Small intestine (tissue), 7 donors: ENCODE measurements around the gene LAMTOR1. TPM values are rescaled to one million over a fixed set of nuclear protein-coding genes. Genes with fewer than 3 reads are reported as not detected.

Experiments used
- DNase-seq, 2 donors: peaks; one replicate each; pipeline versions ENCODE4 v3.0.0 to v3.0.0-alpha.2; 2013
- FAIRE-seq: peaks from 2 replicates; lab custom pipeline; 2012; peaks lifted over from hg19 to GRCh38; lab: Jason Lieb, UNC
- H3K27ac ChIP-seq, 3 donors: one replicate each; pipeline ENCODE4 v1.5.1; 2013; ENCODE audit warnings: low read length in 2 of 3, mild to moderate bottlenecking in 2 of 3, control low read depth in 1 of 3, inconsistent platforms in 1 of 3, low read depth in 1 of 3, moderate library complexity in 1 of 3
- H3K27me3 ChIP-seq, 3 donors: one replicate each; pipeline ENCODE4 v1.6.1; 2013; ENCODE audit warnings: low read length in 3 of 3, inconsistent platforms in 1 of 3; ENCODE audit not compliant: control insufficient read depth in 3 of 3, insufficient read depth in 3 of 3
- H3K36me3 ChIP-seq, 3 donors: one replicate each; pipeline ENCODE4 v1.6.1; 2013; ENCODE audit warnings: low read length in 3 of 3, inconsistent platforms in 1 of 3, low read depth in 1 of 3, mild to moderate bottlenecking in 1 of 3, moderate library complexity in 1 of 3; ENCODE audit not compliant: control insufficient read depth in 3 of 3, insufficient read depth in 2 of 3
- H3K4me1 ChIP-seq, 3 donors: one replicate each; pipeline ENCODE4 v1.6.1; 2013; ENCODE audit warnings: low read length in 2 of 3, inconsistent platforms in 1 of 3, low read depth in 1 of 3, mild to moderate bottlenecking in 1 of 3, moderate library complexity in 1 of 3; ENCODE audit not compliant: control insufficient read depth in 3 of 3, insufficient read depth in 2 of 3
- H3K4me3 ChIP-seq, 3 donors: one replicate each; pipeline ENCODE4 v1.5.1; 2013; ENCODE audit warnings: low read length in 3 of 3, control low read depth in 1 of 3, inconsistent platforms in 1 of 3, low read depth in 1 of 3, mild to moderate bottlenecking in 1 of 3, moderate library complexity in 1 of 3
- H3K9me3 ChIP-seq, 2 donors: one replicate each; pipeline ENCODE4 v1.6.1; 2013; ENCODE audit warnings: low read depth in 1 of 2, low read length in 1 of 2; ENCODE audit not compliant: control insufficient read depth in 2 of 2, insufficient read depth in 1 of 2
- WGBS, 3 donors: extraction: QIAGEN DNeasy Blood & Tissue Kit; methylation state at CpG; one replicate each; pipeline ENCODE4 v1.1.7; 2013; 5-methylcytosine and 5-hydroxymethylcytosine counted together
- polyA plus RNA-seq, 4 donors: library from polyadenylated mRNA; stranded (reverse) in 3 of 4; unstranded in 1 of 4; fragments of 200-250 nt in 3 of 4; fragments of 120-200 nt in 1 of 4; gene quantifications; one replicate each; pipeline versions ENCODE4 v1.2.1 to v1.2.3, GENCODE V29; 2013
- donor health status: healthy with polysubstance abuse.
- donor health status: control.
- donor health status: control.
- donor health status: Bipolar disorder and iron deficiency.
- donor health status: healthy.

The LAMTOR1 gene
- polyA plus RNA-seq, 4 donors, result 118 to 149 (median 125) TPM

- peaks cover 3 to 14% (median 4%) of the 10 kb centered on the region in 3 donors for H3K4me1 ChIP-seq
- H3K27ac ChIP-seq, result peak overlapping the region; percentile 80 to 91 (median 87)
- WGBS, 3 donors, result 20 to 42% (median 28%) methylated on average over 4 of the region's 4 CpGs
- no peak for DNase-seq
- H3K36me3 ChIP-seq, result peaks cover 11 to 46% (median 17%) of the 10 kb centered on the region in 3 donors
- peaks cover 0 to 8% of the 10 kb centered on the region in 2 donors for H3K9me3 ChIP-seq
- peak overlapping the region; percentile 68 to 93 (median 79) for H3K4me3 ChIP-seq
- H3K27me3 ChIP-seq, result no peaks in the 10 kb centered on the region
- no peak for FAIRE-seq
Observed at GRCh38 chr11:72102162-72102561, 935 bp downstream of the LAMTOR1 start.

DNA sequence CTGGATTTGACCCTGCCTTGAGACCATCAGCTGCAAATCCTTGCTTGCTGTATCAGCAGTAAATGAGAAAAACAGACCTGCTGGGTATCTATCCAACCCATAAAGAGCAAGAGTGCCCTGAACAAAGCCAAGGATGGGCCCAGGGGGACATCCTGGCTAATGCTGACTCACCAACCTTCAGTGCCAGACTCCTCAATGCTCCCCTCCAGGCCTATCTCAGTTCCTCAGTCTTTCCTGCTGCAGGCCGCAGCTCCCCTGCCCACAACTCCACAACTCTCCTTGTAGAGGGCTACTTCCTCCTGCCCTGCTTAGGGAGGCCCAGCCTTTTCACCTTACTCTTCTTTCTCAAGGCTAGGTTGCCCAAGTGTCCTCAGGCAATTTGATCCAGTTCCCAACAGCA, 2.6 kb downstream of the LAMTOR1 start:
- Histone ChIP-seq H3K9me3 (peaks cover 0 to 8% of the 10 kb centered on the region in 2 donors), H3K36me3 (peaks cover 15 to 53% (median 20%) of the 10 kb centered on the region in 3 donors), H3K4me3 (no peak overlapping the region), H3K27ac (no peak overlapping the region), H3K4me1 (peaks cover 3 to 14% (median 4%) of the 10 kb centered on the region in 3 donors), H3K27me3 (no peaks in the 10 kb centered on the region)
- DNase-seq (no peak), FAIRE-seq (no peak)
- 81 to 92% (median 90%) methylated on average over 1 of the region's 1 CpG for WGBS, 3 donors

GRCh38 chr11:72100009-72100408, 3.1 kb downstream of the LAMTOR1 start:
- DNase-seq, result no peak
- H3K4me3 ChIP-seq, result no peak overlapping the region
- peaks cover 0 to 8% of the 10 kb centered on the region in 2 donors for H3K9me3 ChIP-seq
- H3K27ac ChIP-seq, result no peak overlapping the region
- H3K36me3 ChIP-seq, result peaks cover 15 to 56% (median 23%) of the 10 kb centered on the region in 3 donors
- 84 to 91% (median 84%) methylated on average over 3 of the region's 3 CpGs for WGBS, 3 donors
- H3K4me1 ChIP-seq, result peaks cover 3 to 14% (median 4%) of the 10 kb centered on the region in 3 donors
- no peak for FAIRE-seq
- H3K27me3 ChIP-seq, result no peaks in the 10 kb centered on the region

GRCh38 chr11:72098741-72099140, 4.4 kb downstream of the LAMTOR1 start:
- H3K4me3 ChIP-seq, result no peak overlapping the region
- FAIRE-seq, result no peak
- H3K27ac ChIP-seq, result no peak overlapping the region
- WGBS, 3 donors, result 92 to 98% (median 96%) methylated on average over 3 of the region's 3 CpGs
- H3K9me3 ChIP-seq, result peaks cover 0 to 3% of the 10 kb centered on the region in 2 donors
- H3K27me3 ChIP-seq, result no peaks in the 10 kb centered on the region
- DNase-seq, result no peak
- peaks cover 15 to 61% (median 26%) of the 10 kb centered on the region in 3 donors for H3K36me3 ChIP-seq
- H3K4me1 ChIP-seq, result peaks cover under 1 to 9% (median 4%) of the 10 kb centered on the region in 3 donors

DNA sequence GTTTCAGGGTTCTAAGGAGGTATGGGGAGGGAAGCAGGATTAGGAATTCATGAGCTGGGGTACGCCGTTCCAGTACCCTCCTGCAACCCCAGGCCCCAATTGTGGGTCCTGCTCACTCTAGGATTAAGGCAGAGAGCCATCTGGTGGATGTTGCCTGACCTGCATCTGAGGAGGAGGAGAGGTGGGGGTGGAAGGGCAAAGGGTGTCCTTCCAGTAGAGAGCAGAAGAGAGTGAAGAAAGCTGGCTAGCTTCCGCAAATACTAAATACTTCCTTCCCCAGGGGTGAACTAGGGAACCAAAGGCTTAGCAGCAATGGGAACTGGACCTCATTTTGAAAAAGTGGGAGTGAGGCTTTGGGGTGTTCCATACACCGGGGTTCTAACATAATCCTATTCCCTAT, 11.8 kb downstream of the LAMTOR1 start:
- 13 to 46% (median 34%) methylated on average over 4 of the region's 4 CpGs for WGBS, 3 donors
- no peaks in the 10 kb centered on the region for H3K9me3 ChIP-seq
- H3K4me3 ChIP-seq, result no peak overlapping the region
- peak overlapping the region in 2 of 3 donors; percentile 33 to 44 for H3K27ac ChIP-seq
- H3K4me1 ChIP-seq, result peaks cover 0 to 12% (median 0%) of the 10 kb centered on the region in 3 donors
- peaks cover 0 to 27% (median 11%) of the 10 kb centered on the region in 3 donors for H3K36me3 ChIP-seq
- FAIRE-seq, result no peak
- H3K27me3 ChIP-seq, result no peaks in the 10 kb centered on the region
- DNase-seq, result peak; percentile 85 to 86

DNA sequence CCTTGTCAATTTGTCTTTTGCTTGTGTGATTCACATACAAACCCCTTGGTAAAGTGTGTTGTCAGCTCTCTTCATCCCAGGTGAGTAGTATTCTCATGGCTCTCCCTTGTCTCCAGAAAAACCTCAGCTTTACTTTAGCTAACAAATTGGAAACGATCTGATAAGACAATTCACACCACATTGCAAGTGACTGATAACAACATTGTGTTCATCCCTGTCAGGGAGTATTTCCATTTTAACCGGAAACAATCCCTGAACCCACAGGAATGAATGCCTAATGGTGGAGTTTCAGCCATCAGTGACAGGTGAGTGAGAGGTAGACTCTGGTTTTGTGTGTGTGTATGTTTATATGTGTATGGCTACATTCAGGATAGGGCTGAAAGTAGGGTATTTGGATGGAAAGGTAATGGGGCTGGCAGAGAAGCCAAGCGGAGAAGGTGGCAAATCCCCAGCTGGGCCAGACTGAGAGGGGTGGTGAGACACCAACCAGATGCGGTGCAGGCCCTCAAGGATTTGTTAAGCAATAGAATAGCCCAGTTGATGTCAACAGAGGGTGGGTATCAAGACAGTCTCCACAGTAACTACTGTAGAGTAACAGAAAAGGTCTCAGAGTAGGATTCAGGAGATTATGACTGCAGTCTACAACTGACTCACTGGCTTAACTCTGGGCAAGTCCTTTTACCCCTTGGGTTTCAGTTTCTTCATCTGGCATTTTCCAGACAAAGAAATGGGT, 14.9 kb downstream of the LAMTOR1 start:
- H3K4me3 ChIP-seq, result no peak overlapping the region
- no peak overlapping the region for H3K27ac ChIP-seq
- H3K4me1 ChIP-seq, result peaks cover 0 to 12% (median 0%) of the 10 kb centered on the region in 3 donors
- DNase-seq (no peak), FAIRE-seq (no peak)
- 82 to 87% (median 83%) methylated on average over 4 of the region's 4 CpGs for WGBS, 3 donors
- H3K36me3 ChIP-seq, result peaks cover 0 to 13% (median 5%) of the 10 kb centered on the region in 3 donors
- H3K9me3 ChIP-seq, result no peaks in the 10 kb centered on the region
- H3K27me3 ChIP-seq, result no peaks in the 10 kb centered on the region

DNA sequence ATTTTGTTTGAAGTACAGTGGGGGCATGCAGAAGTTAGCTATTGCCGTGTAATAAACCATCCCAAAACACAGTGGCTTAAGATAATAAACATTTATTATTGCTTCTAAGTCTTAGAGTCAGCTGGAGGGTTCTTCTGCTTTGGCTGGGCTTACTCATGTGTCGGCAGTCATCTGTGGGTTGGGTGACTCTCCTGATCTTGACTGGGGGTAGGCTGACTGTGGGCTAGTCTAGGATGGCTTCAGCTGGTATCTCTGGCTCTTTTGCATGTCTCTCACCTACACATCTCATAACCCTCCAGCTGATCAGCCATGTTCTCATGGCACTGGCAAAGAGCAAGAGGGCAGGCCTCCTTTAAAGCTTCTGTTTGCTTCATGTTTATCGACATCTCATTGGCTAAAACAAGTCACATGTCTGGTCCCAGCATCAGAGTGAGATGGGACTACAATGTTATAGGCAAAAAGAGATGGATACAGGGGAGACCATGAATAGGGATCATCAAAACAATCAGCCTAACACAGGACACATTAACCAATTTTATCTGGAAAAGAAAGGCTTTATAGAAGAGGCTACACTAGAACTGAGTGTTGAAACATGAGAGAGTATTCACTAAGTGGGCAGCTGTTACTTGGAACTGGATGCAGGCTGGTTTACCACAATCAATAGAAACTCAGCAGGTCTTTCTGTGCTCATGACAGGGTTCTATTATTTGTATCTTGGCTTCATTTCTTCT, 17.3 kb downstream of the LAMTOR1 start:
- 68 to 81% (median 75%) methylated on average over 3 of the region's 3 CpGs for WGBS, 3 donors
- FAIRE-seq, result no peak
- peaks cover 0 to 7% (median 5%) of the 10 kb centered on the region in 3 donors for H3K36me3 ChIP-seq
- H3K9me3 ChIP-seq, result no peaks in the 10 kb centered on the region
- no peak overlapping the region for H3K4me3 ChIP-seq
- no peak overlapping the region for H3K27ac ChIP-seq
- no peaks in the 10 kb centered on the region for H3K27me3 ChIP-seq
- DNase-seq, result peak in 1 of 2 donors; percentile 19
- peaks cover 0 to 6% (median 3%) of the 10 kb centered on the region in 3 donors for H3K4me1 ChIP-seq

DNA sequence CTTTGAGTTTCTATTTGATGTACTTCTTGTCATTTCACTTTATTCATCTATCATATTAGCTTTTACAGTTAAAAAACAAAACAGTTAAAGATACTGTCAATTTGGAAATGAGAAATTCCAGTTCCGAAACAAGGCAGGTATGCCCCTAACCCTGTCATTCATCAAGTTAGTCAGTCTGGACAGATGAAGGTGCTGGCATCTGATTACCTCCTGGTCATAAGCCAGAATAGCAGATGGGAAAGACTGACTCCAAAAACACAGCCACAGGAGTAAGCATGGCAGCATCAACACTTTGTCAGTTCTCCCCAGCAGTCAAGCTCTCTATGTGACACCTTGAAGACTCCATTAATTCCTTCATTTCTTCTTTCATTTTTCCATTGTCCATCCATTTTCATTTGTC, 18.1 kb downstream of the LAMTOR1 start:
- FAIRE-seq (no peak), DNase-seq (no peak)
- peaks cover 0 to 4% (median 3%) of the 10 kb centered on the region in 3 donors for H3K4me1 ChIP-seq

More for the DNA sequence above, 18.1 kb downstream of the LAMTOR1 start:
- Histone ChIP-seq H3K9me3 (no peaks in the 10 kb centered on the region), H3K4me3 (no peak overlapping the region), H3K36me3 (peaks cover 0 to 7% (median 4%) of the 10 kb centered on the region in 3 donors), H3K27me3 (no peaks in the 10 kb centered on the region), H3K27ac (no peak overlapping the region)
- 96 to 100% (median 97%) methylated on average over 1 of the region's 1 CpG for WGBS, 3 donors
